WTC11 (cell line): ENCODE data around the gene PNPO.

Experiments
- CTCF ChIP-seq: fragments of 200-600 bp; IDR thresholded peaks from 2 replicates; pipeline ENCODE4 v1.8.0; 2022; ENCODE audit warnings: antibody characterized with exemption
- NR1H2 ChIP-seq: sonication (generic); formaldehyde crosslinking; IDR thresholded peaks from 2 replicates; pipeline ENCODE4 v1.9.0; 2021; ENCODE audit warnings: mild to moderate bottlenecking, moderate library complexity, missing genetic modification reagents
- NR2C2 ChIP-seq: sonication (generic); formaldehyde crosslinking; IDR thresholded peaks from 2 replicates; pipeline ENCODE4 v1.8.0; 2022; ENCODE audit warnings: mild to moderate bottlenecking, missing genetic modification reagents
- ZNF121 ChIP-seq: sonication (generic); formaldehyde crosslinking; IDR thresholded peaks from 2 replicates; pipeline ENCODE4 v1.8.0; 2023; ENCODE audit warnings: missing genetic modification reagents

- TF ChIP-seq CTCF (no peak), NR1H2 (CRISPR knock-in tag) (no peak), NR2C2 (no peak), ZNF121 (CRISPR knock-in tag) (no peak)
Observed at GRCh38 chr17:47973541-47973940, 32.2 kb downstream of the PNPO start.
